K562 (cell line): ENCODE data around the gene ZNF22. TPM values are rescaled to one million over a fixed set of nuclear protein-coding genes. Genes with fewer than 3 reads are reported as not detected.
A peak's percentile ranks its signal among the peaks of the same experiment; 100 is the strongest.

ENCODE experiments used
- DMBX1 ChIP-seq: fragments of 250-450 bp; sonication (Bioruptor Pico); IDR thresholded peaks from 2 replicates; pipeline ENCODE4 v1.8.0; 2022; ENCODE audit warnings: inconsistent platforms, mild to moderate bottlenecking, moderate library complexity, borderline replicate concordance
- FUS ChIP-seq: fragments of 200-400 bp; formaldehyde crosslinking; optimal IDR thresholded peaks from 2 replicates; pipeline ENCODE3; 2017; ENCODE audit warnings: low read depth, low read length
- JUN ChIP-seq, 2 experiments: sonication (generic) in 1 of 2; formaldehyde crosslinking in 1 of 2; IDR thresholded peaks; 2 replicates each; pipeline versions ENCODE4 v1.6.1 to v1.8.0; 2012 to 2022; ENCODE audit warnings: borderline replicate concordance in 2 of 2, mild to moderate bottlenecking in 2 of 2, improper control_type of control experiment in 1 of 2, low read depth in 1 of 2, low read length in 1 of 2, missing genetic modification reagents in 1 of 2
- KLF1 ChIP-seq: fragments of 450-650 bp; IDR thresholded peaks from 2 replicates; pipeline ENCODE4 v1.6.1; 2016; ENCODE audit warnings: missing genetic modification characterization, missing compliant biosample characterization
- MED1 ChIP-seq: sonication (generic); formaldehyde crosslinking; IDR thresholded peaks from 2 replicates; pipeline ENCODE4 v1.8.1; 2023; ENCODE audit warnings: missing genetic modification reagents, borderline replicate concordance
- MEF2D ChIP-seq: conservative IDR thresholded peaks from 2 replicates; pipeline ENCODE4 v1.6.1; 2016; ENCODE audit warnings: low read depth, missing genetic modification characterization, missing compliant biosample characterization
- NEUROD1 ChIP-seq: fragments of 150-350 bp; IDR thresholded peaks from 2 replicates; pipeline ENCODE4 v1.6.1; 2014; ENCODE audit warnings: borderline replicate concordance, low read length, low read depth; ENCODE audit not compliant: partially characterized antibody
- NR2C1 ChIP-seq, 2 experiments: fragments of 450-650 bp; IDR thresholded peaks; 2 replicates each; pipeline ENCODE4 v1.6.1; 2017; ENCODE audit warnings: mild to moderate bottlenecking in 2 of 2, antibody characterized with exemption in 1 of 2, inconsistent platforms in 1 of 2, missing compliant biosample characterization in 1 of 2, missing genetic modification characterization in 1 of 2
- OTX1 ChIP-seq: fragments of 450-650 bp; formaldehyde crosslinking; IDR thresholded peaks from 2 replicates; pipeline ENCODE4 v1.4.0; 2022; ENCODE audit warnings: mild to moderate bottlenecking
- PHB2 ChIP-seq: fragments of 450-650 bp; IDR thresholded peaks from 2 replicates; pipeline ENCODE4 v1.6.1; 2017; ENCODE audit warnings: low read depth
- RAD21 ChIP-seq, 2 experiments: fragments of 250-450 bp in 1 of 2; fragments of 450-650 bp in 1 of 2; sonication (Bioruptor Pico) in 1 of 2; formaldehyde crosslinking in 1 of 2; IDR thresholded peaks in 1 of 2; conservative IDR thresholded peaks in 1 of 2; 2 replicates each; pipeline versions ENCODE4 v1.4.0 to v1.8.0; 2020 to 2022; ENCODE audit warnings: mild to moderate bottlenecking in 2 of 2, moderate library complexity in 1 of 2
- RBM39 ChIP-seq: fragments of 200-400 bp; formaldehyde crosslinking; optimal IDR thresholded peaks from 2 replicates; pipeline ENCODE3; 2018; ENCODE audit warnings: low read depth, low read length
- SNRNP70 ChIP-seq: fragments of 200-400 bp; formaldehyde crosslinking; optimal IDR thresholded peaks from 2 replicates; pipeline ENCODE3; 2017; ENCODE audit warnings: low read depth, low read length
- SREBF1 ChIP-seq: fragments of 150-350 bp; IDR thresholded peaks from 2 replicates; pipeline ENCODE4 v1.6.1; 2014; ENCODE audit warnings: antibody characterized with exemption, low read depth, low read length, borderline replicate concordance
- TFAM ChIP-seq: fragments of 250-450 bp; sonication (Bioruptor Pico); conservative IDR thresholded peaks from 2 replicates; pipeline ENCODE4 v1.5.0; 2021; ENCODE audit warnings: mild to moderate bottlenecking, moderate library complexity
- THAP7 ChIP-seq: fragments of 250-450 bp; sonication (Bioruptor Pico); IDR thresholded peaks from 2 replicates; pipeline ENCODE4 v1.5.0; 2021
- TSC22D4 ChIP-seq: fragments of 450-650 bp; IDR thresholded peaks from 2 replicates; pipeline ENCODE4 v1.6.1; 2016; ENCODE audit warnings: missing genetic modification characterization, missing biosample characterization, control low read depth
- ZNF143 ChIP-seq: sonication (generic); formaldehyde crosslinking; IDR thresholded peaks from 2 replicates; pipeline ENCODE4 v1.9.0; 2022; ENCODE audit warnings: mild to moderate bottlenecking, missing genetic modification reagents
- ZNF449 ChIP-seq: fragments of 250-450 bp; sonication (Bioruptor Pico); IDR thresholded peaks from 2 replicates; pipeline ENCODE4 v1.8.0; 2022; ENCODE audit warnings: moderate library complexity, mild to moderate bottlenecking, inconsistent platforms
- ZNF551 ChIP-seq: fragments of 250-450 bp; sonication (Bioruptor Pico); IDR thresholded peaks from 2 replicates; pipeline ENCODE4 v1.5.0; 2021; ENCODE audit warnings: mild to moderate bottlenecking, moderate library complexity
- polyA plus RNA-seq, 8 experiments: library from polyadenylated mRNA; depleted of rRNA in 4 of 8; stranded (reverse) in 5 of 8; unstranded in 3 of 8; fragments of >200 nt; fragmentation: Nextera tagmentation in 2 of 8; fragmentation: Illumina TruSeq in 1 of 8; extraction: Ambion mirVana in 2 of 8; extraction: Trizol in 1 of 8; gene quantifications; 2 replicates each; pipeline versions ENCODE4 v1.2.1 to v1.2.3, GENCODE V29; 2011 to 2014; ENCODE audit warnings: inconsistent platforms in 1 of 8, missing spikeins in 1 of 8
- total RNA-seq, 7 experiments: library from RNA; depleted of rRNA in 6 of 7; stranded (reverse); fragments of >200 nt in 6 of 7; fragmentation: Illumina TruSeq in 2 of 7; extraction: Trizol in 2 of 7; gene quantifications; 2 replicates each; pipeline versions ENCODE4 v1.2.1 to v1.2.3, GENCODE V29; 2011 to 2021; ENCODE audit warnings: low replicate concordance in 1 of 7
- TF ChIP-seq, protein P1 (sequence below): sonication (generic); formaldehyde crosslinking; IDR thresholded peaks from 2 replicates; pipeline ENCODE4 v1.8.0; 2022; ENCODE audit warnings: mild to moderate bottlenecking, low read depth, missing genetic modification reagents

The ZNF22 gene
- total and polyA plus RNA-seq, 9 of the 15 experiments (the other 6 are each of a cell fraction or from before 2014, with no cell fraction given) = 36.2 to 98.7 (median 51.2) TPM

- TF ChIP-seq NR2C1 (IDR thresholded peaks at IDR 0.05) (no peak), NR2C1 (tag; IDR thresholded peaks at IDR 0.05) (no peak), ZNF143 (CRISPR knock-in tag) (no peak), MEF2D (tag) (no peak), NEUROD1 (no peak), RAD21 (CRISPR knock-in tag; conservative IDR thresholded peaks at IDR 0.05 in 1 of 2, IDR thresholded peaks at IDR 0.05 in 1 of 2) (no peak), KLF1 (tag) (no peak), MED1 (no peak), DMBX1 (CRISPR knock-in tag) (no peak), SREBF1 (no peak), TSC22D4 (tag) (peak; percentile 82; the same call in 1 of the 2 replicates), PHB2 (0 out of 2 replicates have a peak, but pooled peaks have one; percentile 27), JUN (IDR thresholded peaks at IDR 0.05; ENCODE audit: borderline replicate concordance, low read depth, low read length) (no peak), JUN (CRISPR knock-in tag; IDR thresholded peaks at IDR 0.05; ENCODE audit: borderline replicate concordance) (no peak), TFAM (CRISPR knock-in tag) (no peak), THAP7 (no peak), SNRNP70 (no peak), ZNF449 (CRISPR knock-in tag) (no peak), OTX1 (peak; percentile 49; the same call in 1 of the 2 replicates), RBM39 (no peak), FUS (no peak), ZNF551 (CRISPR knock-in tag) (no peak)
- TF ChIP-seq, protein P1, sequence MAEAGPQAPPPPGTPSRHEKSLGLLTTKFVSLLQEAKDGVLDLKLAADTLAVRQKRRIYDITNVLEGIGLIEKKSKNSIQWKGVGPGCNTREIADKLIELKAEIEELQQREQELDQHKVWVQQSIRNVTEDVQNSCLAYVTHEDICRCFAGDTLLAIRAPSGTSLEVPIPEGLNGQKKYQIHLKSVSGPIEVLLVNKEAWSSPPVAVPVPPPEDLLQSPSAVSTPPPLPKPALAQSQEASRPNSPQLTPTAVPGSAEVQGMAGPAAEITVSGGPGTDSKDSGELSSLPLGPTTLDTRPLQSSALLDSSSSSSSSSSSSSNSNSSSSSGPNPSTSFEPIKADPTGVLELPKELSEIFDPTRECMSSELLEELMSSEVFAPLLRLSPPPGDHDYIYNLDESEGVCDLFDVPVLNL (CRISPR knock-in tag) = no peak
Measured at GRCh38 chr10:44968500-44969400, 32.0 kb upstream of the ZNF22 start (continued).
